HFFc6 (cell line): ENCODE results near the gene OR1S1. TPM values are rescaled to one million over a fixed set of nuclear protein-coding genes. Genes with fewer than 3 reads are reported as not detected.

Experiments used
- DNase-seq: peaks from one replicate; pipeline ENCODE4 v3.0.0-alpha.2; 2018
- H3K27ac Mint-ChIP-seq: 2 replicates; pipeline ENCODE4 v1.8.0; 2020; ENCODE audit warnings: mild to moderate bottlenecking, mixed read lengths
- H3K27me3 Mint-ChIP-seq: 2 replicates; pipeline ENCODE4 v1.8.0; 2021; ENCODE audit warnings: mild to moderate bottlenecking, moderate library complexity, mixed read lengths; ENCODE audit not compliant: insufficient read depth
- H3K36me3 Mint-ChIP-seq: 2 replicates; pipeline ENCODE4 v1.8.0; 2021; ENCODE audit warnings: low read depth, mixed read lengths
- H3K4me1 Mint-ChIP-seq: 2 replicates; pipeline ENCODE4 v1.8.0; 2020; ENCODE audit warnings: low read depth, mixed read lengths
- H3K4me3 Mint-ChIP-seq: 2 replicates; pipeline ENCODE4 v1.8.0; 2020; ENCODE audit warnings: mild to moderate bottlenecking, moderate library complexity, mixed read lengths
- H3K9me3 Mint-ChIP-seq: 2 replicates; pipeline ENCODE4 v1.8.0; 2020; ENCODE audit warnings: mild to moderate bottlenecking, mixed read lengths
- total RNA-seq, 6 experiments: library from RNA; stranded (reverse); fragmentation: NEBNext Ultra II Directional; extraction: Animal tissue kit (Norgen Biotek cat#: 25700); gene quantifications; 2 replicates in 1 of 6; 3 replicates in 5 of 6; pipeline ENCODE4 v1.2.3, GENCODE V29; 2021
- TF ChIP-seq, protein P1 (sequence below): fragments of 200-600 bp; sonication (generic); IDR thresholded peaks from 2 replicates; pipeline ENCODE4 v1.5.0; 2021; ENCODE audit warnings: antibody characterized with exemption, mild to moderate bottlenecking

Gene OR1S1
- total RNA-seq, 6 experiments from 2014 or later = not detected

DNA sequence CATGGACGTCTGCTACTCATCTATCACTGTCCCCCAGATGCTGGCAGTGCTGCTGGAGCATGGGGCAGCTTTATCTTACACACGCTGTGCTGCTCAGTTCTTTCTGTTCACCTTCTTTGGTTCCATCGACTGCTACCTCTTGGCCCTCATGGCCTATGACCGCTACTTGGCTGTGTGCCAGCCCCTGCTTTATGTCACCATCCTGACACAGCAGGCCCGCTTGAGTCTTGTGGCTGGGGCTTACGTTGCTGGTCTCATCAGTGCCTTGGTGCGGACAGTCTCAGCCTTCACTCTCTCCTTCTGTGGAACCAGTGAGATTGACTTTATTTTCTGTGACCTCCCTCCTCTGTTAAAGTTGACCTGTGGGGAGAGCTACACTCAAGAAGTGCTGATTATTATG, 32.9 kb upstream of the OR1S1 start:
- H3K9me3 Mint-ChIP-seq = no peaks in the 10 kb centered on the region
- H3K4me3 Mint-ChIP-seq = no peak overlapping the region
- peaks cover 9% of the 10 kb centered on the region for H3K27me3 Mint-ChIP-seq
- DNase-seq = no peak
- no peak overlapping the region for H3K27ac Mint-ChIP-seq
- no peaks in the 10 kb centered on the region for H3K36me3 Mint-ChIP-seq
- TF ChIP-seq, protein P1, sequence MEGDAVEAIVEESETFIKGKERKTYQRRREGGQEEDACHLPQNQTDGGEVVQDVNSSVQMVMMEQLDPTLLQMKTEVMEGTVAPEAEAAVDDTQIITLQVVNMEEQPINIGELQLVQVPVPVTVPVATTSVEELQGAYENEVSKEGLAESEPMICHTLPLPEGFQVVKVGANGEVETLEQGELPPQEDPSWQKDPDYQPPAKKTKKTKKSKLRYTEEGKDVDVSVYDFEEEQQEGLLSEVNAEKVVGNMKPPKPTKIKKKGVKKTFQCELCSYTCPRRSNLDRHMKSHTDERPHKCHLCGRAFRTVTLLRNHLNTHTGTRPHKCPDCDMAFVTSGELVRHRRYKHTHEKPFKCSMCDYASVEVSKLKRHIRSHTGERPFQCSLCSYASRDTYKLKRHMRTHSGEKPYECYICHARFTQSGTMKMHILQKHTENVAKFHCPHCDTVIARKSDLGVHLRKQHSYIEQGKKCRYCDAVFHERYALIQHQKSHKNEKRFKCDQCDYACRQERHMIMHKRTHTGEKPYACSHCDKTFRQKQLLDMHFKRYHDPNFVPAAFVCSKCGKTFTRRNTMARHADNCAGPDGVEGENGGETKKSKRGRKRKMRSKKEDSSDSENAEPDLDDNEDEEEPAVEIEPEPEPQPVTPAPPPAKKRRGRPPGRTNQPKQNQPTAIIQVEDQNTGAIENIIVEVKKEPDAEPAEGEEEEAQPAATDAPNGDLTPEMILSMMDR = no peak
- H3K4me1 Mint-ChIP-seq = no peaks in the 10 kb centered on the region

DNA sequence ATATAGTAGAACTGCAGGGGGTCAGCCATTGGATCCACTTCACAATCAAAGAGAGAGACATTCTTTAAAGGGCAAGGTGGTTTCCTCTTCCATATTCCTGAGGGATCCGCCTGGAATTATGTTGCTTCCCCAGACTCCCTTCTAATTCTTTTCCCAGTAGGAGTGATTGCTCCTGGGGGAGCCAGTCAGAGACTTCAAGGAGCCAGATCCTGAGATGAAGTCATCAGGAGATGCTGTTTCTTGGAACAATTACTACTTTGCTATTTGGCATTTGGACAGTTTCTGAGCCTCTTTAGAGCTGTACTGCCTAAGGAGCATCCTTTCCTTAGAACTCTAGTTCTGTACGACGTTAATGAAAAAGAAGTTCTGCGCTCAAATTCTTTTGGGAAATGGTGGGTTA, 25.6 kb upstream of the OR1S1 start:
- DNase-seq = no peak
- Mint-ChIP-seq H3K36me3 (no peaks in the 10 kb centered on the region), H3K27me3 (peaks cover 11% of the 10 kb centered on the region), H3K27ac (no peak overlapping the region), H3K4me1 (no peaks in the 10 kb centered on the region), H3K4me3 (no peak overlapping the region), H3K9me3 (no peaks in the 10 kb centered on the region)
- TF ChIP-seq, protein P1 = no peak

DNA sequence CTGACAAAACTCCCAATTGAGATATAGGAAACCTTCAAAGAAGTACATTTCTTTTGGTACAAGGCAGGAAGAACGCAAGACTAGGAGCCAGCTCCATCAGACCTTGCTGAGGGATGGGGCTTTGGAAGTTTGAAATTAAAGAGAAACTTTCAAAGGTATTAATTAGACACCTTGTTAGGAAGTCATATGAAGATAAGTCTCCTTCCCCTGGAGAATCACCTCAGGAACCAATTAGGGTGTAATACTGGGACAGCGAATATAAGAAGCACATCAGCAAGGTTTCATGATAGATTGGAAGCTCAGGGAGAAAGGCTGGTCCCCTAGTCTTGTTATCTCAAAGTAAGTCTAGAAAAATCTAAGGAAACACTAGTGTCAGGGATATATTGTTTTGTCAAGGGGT, 23.8 kb upstream of the OR1S1 start, which contains the start of gene OR9Q2:
OR9Q2 (plus strand) TSS at position 301 of the 400 bp plus-strand sequence. CDS start 1,421 bp downstream, outside the sequence.
- Mint-ChIP-seq H3K4me3 (no peak within 1 kb of the TSS), H3K4me1 (no peaks in the 10 kb centered on the region), H3K36me3 (no peaks in the 10 kb centered on the region), H3K27ac (no peak within 1 kb of the TSS), H3K9me3 (no peaks in the 10 kb centered on the region), H3K27me3 (peaks cover 11% of the 10 kb centered on the region)
- TF ChIP-seq, protein P1 = no peak
- no peak for DNase-seq

DNA sequence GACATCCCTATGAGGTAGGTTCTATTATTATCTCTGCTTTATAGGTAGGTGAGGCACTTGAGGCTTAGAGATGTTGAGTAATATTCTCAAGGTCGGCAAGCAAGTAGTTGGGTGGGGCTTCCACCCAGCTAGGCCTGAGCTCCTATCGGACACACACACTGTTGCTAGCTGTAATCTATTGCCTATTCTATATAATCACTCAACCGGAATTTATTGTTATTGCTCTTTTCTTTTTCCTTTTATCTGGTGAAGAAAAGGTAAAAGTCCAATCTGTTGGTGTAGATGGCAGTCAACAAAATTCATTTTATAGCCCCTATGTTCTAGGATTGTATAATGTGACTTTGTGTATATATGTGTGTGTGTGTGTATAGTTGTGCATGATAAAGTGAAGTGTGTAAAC, 20.3 kb upstream of the OR1S1 start:
- H3K9me3 Mint-ChIP-seq = no peaks in the 10 kb centered on the region
- H3K4me1 Mint-ChIP-seq = no peaks in the 10 kb centered on the region
- H3K27me3 Mint-ChIP-seq = peaks cover 9% of the 10 kb centered on the region
- H3K4me3 Mint-ChIP-seq = no peak overlapping the region
- no peak for DNase-seq
- no peak overlapping the region for H3K27ac Mint-ChIP-seq
- TF ChIP-seq, protein P1 = no peak
- H3K36me3 Mint-ChIP-seq = no peaks in the 10 kb centered on the region

DNA sequence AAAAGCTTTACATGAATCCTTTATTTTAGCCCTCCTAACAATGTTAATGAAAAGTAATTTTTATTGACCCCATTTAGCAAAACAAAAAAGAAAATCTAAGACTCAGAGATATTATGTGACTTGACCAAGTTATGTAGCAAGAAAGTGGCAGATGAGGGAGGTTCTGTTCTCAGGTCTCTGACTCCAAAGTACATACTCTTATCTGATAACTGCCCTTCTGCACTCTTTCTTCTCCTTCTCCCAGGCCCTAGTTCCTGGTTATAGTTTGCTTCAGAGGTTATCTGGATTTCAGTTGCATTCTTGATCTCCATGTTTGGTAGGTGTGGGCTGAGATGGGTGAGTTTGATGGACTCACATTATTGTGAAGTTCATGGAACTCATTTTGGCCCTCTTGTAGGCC, 19.1 kb upstream of the OR1S1 start:
- Mint-ChIP-seq H3K4me1 (no peaks in the 10 kb centered on the region), H3K36me3 (0 out of 2 replicates have a peak, but pooled peaks cover 6% of the 10 kb centered on the region), H3K27me3 (peaks cover 6% of the 10 kb centered on the region), H3K4me3 (no peak overlapping the region), H3K9me3 (peaks cover 8% of the 10 kb centered on the region; the same call in 1 of the 2 replicates), H3K27ac (no peak overlapping the region)
- no peak for DNase-seq
- TF ChIP-seq, protein P1 = no peak

DNA sequence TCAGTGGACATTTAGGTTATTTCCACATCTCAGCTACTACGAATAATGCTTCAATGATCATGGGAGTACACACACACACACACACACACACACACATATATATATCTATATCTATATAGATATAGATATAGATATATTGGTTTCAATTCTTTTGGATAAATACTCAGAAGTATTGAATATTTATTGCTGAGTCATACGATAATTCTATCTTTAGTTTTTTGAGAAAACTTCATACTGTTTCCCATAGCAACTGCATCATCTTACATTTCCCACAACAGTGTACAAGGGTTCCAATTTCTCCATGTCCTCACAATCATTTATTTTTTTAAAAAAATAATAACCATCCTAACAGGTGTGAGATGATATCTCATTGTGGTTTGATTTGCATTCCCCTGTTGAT, 16.6 kb upstream of the OR1S1 start:
- H3K4me3 Mint-ChIP-seq = no peak overlapping the region
- H3K27me3 Mint-ChIP-seq = no peaks in the 10 kb centered on the region; the same call in none of the 2 replicates
- 0 out of 2 replicates have a peak, but pooled peaks cover 6% of the 10 kb centered on the region for H3K36me3 Mint-ChIP-seq
- H3K9me3 Mint-ChIP-seq = peaks cover 8% of the 10 kb centered on the region; the same call in 1 of the 2 replicates
- no peak overlapping the region for H3K27ac Mint-ChIP-seq
- DNase-seq = no peak
- H3K4me1 Mint-ChIP-seq = no peaks in the 10 kb centered on the region
- TF ChIP-seq, protein P1 = no peak
